Activated naive CD8-positive, alpha-beta T cell treated with anti-CD3 and anti-CD28 coated beads for 36 hours (primary cell): ENCODE data around the gene CCDC185. TPM values are rescaled to one million over a fixed set of nuclear protein-coding genes. Genes with fewer than 3 reads are reported as not detected.
"Not testable (repeated sequence)": the region's sequence is repeated elsewhere in the genome, so short reads cannot be mapped to it uniquely, and the experiment has no call there.

Experiments used
- DNase-seq: peaks from one replicate; pipeline ENCODE4 v3.0.0; 2021
- H3K27ac Mint-ChIP-seq: one replicate; pipeline ENCODE4 v1.8.0; 2022; ENCODE audit warnings: mild to moderate bottlenecking, moderate library complexity, mixed read lengths
- H3K27me3 Mint-ChIP-seq: one replicate; pipeline ENCODE4 v1.8.0; 2022; ENCODE audit warnings: mild to moderate bottlenecking, mixed read lengths
- H3K36me3 Mint-ChIP-seq: one replicate; pipeline ENCODE4 v1.8.0; 2021; ENCODE audit warnings: mild to moderate bottlenecking, mixed read lengths
- H3K4me1 Mint-ChIP-seq: one replicate; pipeline ENCODE4 v1.8.0; 2021; ENCODE audit warnings: mixed read lengths
- H3K4me3 Mint-ChIP-seq: one replicate; pipeline ENCODE4 v1.8.0; 2022; ENCODE audit warnings: mild to moderate bottlenecking, moderate library complexity, mixed read lengths
- H3K9me3 Mint-ChIP-seq: one replicate; pipeline ENCODE4 v1.8.0; 2022; ENCODE audit warnings: mixed read lengths
- total RNA-seq, 2 experiments: library from RNA; stranded (reverse); gene quantifications; one replicate each; pipeline ENCODE4 v1.2.3, GENCODE V29; 2021

CCDC185 gene
- total RNA-seq, 2 experiments from 2014 or later = not detected

- Mint-ChIP-seq H3K4me1 (peaks cover 9% of the 10 kb centered on the region), H3K4me3 (peak within 1 kb of the TSS; percentile 87), H3K9me3 (peaks cover 3% of the 10 kb centered on the region), H3K27me3 (peaks cover 43% of the 10 kb centered on the region), H3K27ac (no peak within 1 kb of the TSS), H3K36me3 (no peaks in the 10 kb centered on the region)
- peak; percentile 64 for DNase-seq
These were observed 29.1 kb upstream of the CCDC185 start, which contains the start of gene SUSD4 for GRCh38 chr1:223363856-223364684. SUSD4 (minus strand) TSS chr1:223364176; CDS start chr1:223363425, 751 bp downstream.

- Mint-ChIP-seq H3K4me1 (peaks cover 9% of the 10 kb centered on the region), H3K36me3 (no peaks in the 10 kb centered on the region), H3K4me3 (peak overlapping the region; percentile 70), H3K9me3 (peaks cover 3% of the 10 kb centered on the region), H3K27me3 (peaks cover 43% of the 10 kb centered on the region), H3K27ac (no peak overlapping the region)
- DNase-seq = peak; percentile 10
These were observed 28.4 kb upstream of the CCDC185 start for GRCh38 chr1:223364685-223365382.

GRCh38 chr1:223374064-223374610 lies 19.1 kb upstream of the CCDC185 start:
- Mint-ChIP-seq H3K36me3 (no peaks in the 10 kb centered on the region), H3K9me3 (peaks cover 15% of the 10 kb centered on the region), H3K4me3 (no peak overlapping the region), H3K27me3 (peaks cover 19% of the 10 kb centered on the region), H3K27ac (no peak overlapping the region), H3K4me1 (no peaks in the 10 kb centered on the region)
- no peak for DNase-seq

- Mint-ChIP-seq H3K36me3 (no peaks in the 10 kb centered on the region), H3K9me3 (peaks cover 13% of the 10 kb centered on the region), H3K4me3 (no peak overlapping the region), H3K27ac (no peak overlapping the region), H3K27me3 (peaks cover 19% of the 10 kb centered on the region), H3K4me1 (no peaks in the 10 kb centered on the region)
- DNase-seq = no peak
These were observed 14.5 kb upstream of the CCDC185 start for GRCh38 chr1:223378754-223379153.

- no peak for DNase-seq
- Mint-ChIP-seq H3K27ac (no peak overlapping the region), H3K27me3 (peaks cover 19% of the 10 kb centered on the region), H3K4me1 (no peaks in the 10 kb centered on the region), H3K36me3 (no peaks in the 10 kb centered on the region), H3K9me3 (no peaks in the 10 kb centered on the region), H3K4me3 (no peak overlapping the region)
These were observed 7.2 kb upstream of the CCDC185 start for GRCh38 chr1:223386013-223386412.

- Mint-ChIP-seq H3K4me3 (no peak overlapping the region), H3K27ac (no peak overlapping the region), H3K9me3 (no peaks in the 10 kb centered on the region), H3K4me1 (no peaks in the 10 kb centered on the region), H3K36me3 (no peaks in the 10 kb centered on the region), H3K27me3 (peaks cover 52% of the 10 kb centered on the region)
- no peak for DNase-seq
These were observed 2.6 kb upstream of the CCDC185 start for GRCh38 chr1:223390618-223391017.

- H3K4me1 Mint-ChIP-seq = no peaks in the 10 kb centered on the region
- no peak for DNase-seq
These were observed 1.0 kb downstream of the CCDC185 start for GRCh38 chr1:223394242-223394641.

GRCh38 chr1:223394706-223395105 lies 1.5 kb downstream of the CCDC185 start:
- no peak overlapping the region for H3K27ac Mint-ChIP-seq
- DNase-seq = no peak
- H3K36me3 Mint-ChIP-seq = no peaks in the 10 kb centered on the region
- peaks cover 44% of the 10 kb centered on the region for H3K27me3 Mint-ChIP-seq
- no peaks in the 10 kb centered on the region for H3K4me1 Mint-ChIP-seq
- H3K9me3 Mint-ChIP-seq = peaks cover 1% of the 10 kb centered on the region
- H3K4me3 Mint-ChIP-seq = no peak overlapping the region

More at GRCh38 chr1:223394242-223394641, 1.0 kb downstream of the CCDC185 start:
- Mint-ChIP-seq H3K4me3 (no peak overlapping the region), H3K9me3 (no peaks in the 10 kb centered on the region), H3K27me3 (peaks cover 47% of the 10 kb centered on the region), H3K27ac (no peak overlapping the region), H3K36me3 (no peaks in the 10 kb centered on the region)

- H3K9me3 Mint-ChIP-seq, H3K4me1 Mint-ChIP-seq, DNase-seq, H3K36me3 Mint-ChIP-seq, H3K27ac Mint-ChIP-seq, H3K4me3 Mint-ChIP-seq: not testable (repeated sequence)
- H3K27me3 Mint-ChIP-seq = peaks cover 13% of the 10 kb centered on the region
These were observed 6.2 kb downstream of the CCDC185 start for GRCh38 chr1:223399393-223399792.

- DNase-seq = no peak
- no peaks in the 10 kb centered on the region for H3K36me3 Mint-ChIP-seq
- peaks cover 6% of the 10 kb centered on the region for H3K4me1 Mint-ChIP-seq
- peaks cover 25% of the 10 kb centered on the region for H3K27me3 Mint-ChIP-seq
- H3K9me3 Mint-ChIP-seq = peaks cover 6% of the 10 kb centered on the region
- H3K27ac Mint-ChIP-seq = no peak overlapping the region
- H3K4me3 Mint-ChIP-seq = no peak overlapping the region
These were observed 8.9 kb downstream of the CCDC185 start for GRCh38 chr1:223401873-223402789.

- H3K27ac Mint-ChIP-seq = no peak overlapping the region
- DNase-seq = no peak
- no peak overlapping the region for H3K4me3 Mint-ChIP-seq
- H3K4me1 Mint-ChIP-seq = peaks cover 6% of the 10 kb centered on the region
- H3K9me3 Mint-ChIP-seq = peaks cover 6% of the 10 kb centered on the region
- H3K36me3 Mint-ChIP-seq = no peaks in the 10 kb centered on the region
- peaks cover 25% of the 10 kb centered on the region for H3K27me3 Mint-ChIP-seq
These were observed 9.6 kb downstream of the CCDC185 start for GRCh38 chr1:223402790-223403142.

GRCh38 chr1:223403184-223403815 lies 10.1 kb downstream of the CCDC185 start:
- H3K4me1 Mint-ChIP-seq = peaks cover 6% of the 10 kb centered on the region

GRCh38 chr1:223405507-223405906 lies 12.3 kb downstream of the CCDC185 start:
- H3K9me3 Mint-ChIP-seq = peaks cover 4% of the 10 kb centered on the region
- H3K36me3 Mint-ChIP-seq = no peaks in the 10 kb centered on the region
- H3K4me1 Mint-ChIP-seq = peaks cover 6% of the 10 kb centered on the region
- peaks cover 29% of the 10 kb centered on the region for H3K27me3 Mint-ChIP-seq
- no peak overlapping the region for H3K27ac Mint-ChIP-seq
- H3K4me3 Mint-ChIP-seq = no peak overlapping the region
- DNase-seq = no peak

More at GRCh38 chr1:223403184-223403815, 10.1 kb downstream of the CCDC185 start:
- H3K9me3 Mint-ChIP-seq = peaks cover 6% of the 10 kb centered on the region
- no peak overlapping the region for H3K4me3 Mint-ChIP-seq
- no peak for DNase-seq
- peaks cover 25% of the 10 kb centered on the region for H3K27me3 Mint-ChIP-seq
- H3K27ac Mint-ChIP-seq = no peak overlapping the region
- no peaks in the 10 kb centered on the region for H3K36me3 Mint-ChIP-seq

- Mint-ChIP-seq H3K4me3 (no peak overlapping the region), H3K9me3 (peaks cover 2% of the 10 kb centered on the region), H3K27me3 (peaks cover 19% of the 10 kb centered on the region), H3K4me1 (peaks cover 2% of the 10 kb centered on the region), H3K36me3 (no peaks in the 10 kb centered on the region), H3K27ac (no peak overlapping the region)
- no peak for DNase-seq
These were observed 16.8 kb downstream of the CCDC185 start for GRCh38 chr1:223410036-223410435.
